ENCODE results near the gene SPI1.

Gene SPI1

DNA sequence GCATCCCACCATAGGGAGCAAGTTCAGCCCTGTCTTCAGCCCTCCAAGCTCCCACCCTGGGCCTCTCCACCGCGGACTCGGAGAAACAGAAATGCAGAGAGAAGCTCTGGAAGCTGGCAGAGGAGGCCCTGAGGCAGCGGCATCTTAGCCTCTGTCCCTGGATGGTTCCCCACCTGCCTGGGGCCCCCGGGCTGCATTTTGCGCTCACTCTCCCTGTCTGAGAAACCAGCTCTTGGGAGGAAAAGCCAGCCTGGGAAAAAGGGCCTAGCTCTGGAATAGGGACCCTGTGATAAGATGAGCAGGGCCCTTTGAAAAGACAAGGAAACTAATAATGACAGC, 12.0 kb upstream of the SPI1 start:
- no peak overlapping the region for H3K4me3 ChIP-seq (ENCODE audit: low read depth, low read length)
- TF ChIP-seq, protein P1, sequence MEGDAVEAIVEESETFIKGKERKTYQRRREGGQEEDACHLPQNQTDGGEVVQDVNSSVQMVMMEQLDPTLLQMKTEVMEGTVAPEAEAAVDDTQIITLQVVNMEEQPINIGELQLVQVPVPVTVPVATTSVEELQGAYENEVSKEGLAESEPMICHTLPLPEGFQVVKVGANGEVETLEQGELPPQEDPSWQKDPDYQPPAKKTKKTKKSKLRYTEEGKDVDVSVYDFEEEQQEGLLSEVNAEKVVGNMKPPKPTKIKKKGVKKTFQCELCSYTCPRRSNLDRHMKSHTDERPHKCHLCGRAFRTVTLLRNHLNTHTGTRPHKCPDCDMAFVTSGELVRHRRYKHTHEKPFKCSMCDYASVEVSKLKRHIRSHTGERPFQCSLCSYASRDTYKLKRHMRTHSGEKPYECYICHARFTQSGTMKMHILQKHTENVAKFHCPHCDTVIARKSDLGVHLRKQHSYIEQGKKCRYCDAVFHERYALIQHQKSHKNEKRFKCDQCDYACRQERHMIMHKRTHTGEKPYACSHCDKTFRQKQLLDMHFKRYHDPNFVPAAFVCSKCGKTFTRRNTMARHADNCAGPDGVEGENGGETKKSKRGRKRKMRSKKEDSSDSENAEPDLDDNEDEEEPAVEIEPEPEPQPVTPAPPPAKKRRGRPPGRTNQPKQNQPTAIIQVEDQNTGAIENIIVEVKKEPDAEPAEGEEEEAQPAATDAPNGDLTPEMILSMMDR (IDR thresholded peaks at IDR 0.05; ENCODE audit: borderline replicate concordance, insufficient read depth, low read depth, low read length), result no peak

DNA sequence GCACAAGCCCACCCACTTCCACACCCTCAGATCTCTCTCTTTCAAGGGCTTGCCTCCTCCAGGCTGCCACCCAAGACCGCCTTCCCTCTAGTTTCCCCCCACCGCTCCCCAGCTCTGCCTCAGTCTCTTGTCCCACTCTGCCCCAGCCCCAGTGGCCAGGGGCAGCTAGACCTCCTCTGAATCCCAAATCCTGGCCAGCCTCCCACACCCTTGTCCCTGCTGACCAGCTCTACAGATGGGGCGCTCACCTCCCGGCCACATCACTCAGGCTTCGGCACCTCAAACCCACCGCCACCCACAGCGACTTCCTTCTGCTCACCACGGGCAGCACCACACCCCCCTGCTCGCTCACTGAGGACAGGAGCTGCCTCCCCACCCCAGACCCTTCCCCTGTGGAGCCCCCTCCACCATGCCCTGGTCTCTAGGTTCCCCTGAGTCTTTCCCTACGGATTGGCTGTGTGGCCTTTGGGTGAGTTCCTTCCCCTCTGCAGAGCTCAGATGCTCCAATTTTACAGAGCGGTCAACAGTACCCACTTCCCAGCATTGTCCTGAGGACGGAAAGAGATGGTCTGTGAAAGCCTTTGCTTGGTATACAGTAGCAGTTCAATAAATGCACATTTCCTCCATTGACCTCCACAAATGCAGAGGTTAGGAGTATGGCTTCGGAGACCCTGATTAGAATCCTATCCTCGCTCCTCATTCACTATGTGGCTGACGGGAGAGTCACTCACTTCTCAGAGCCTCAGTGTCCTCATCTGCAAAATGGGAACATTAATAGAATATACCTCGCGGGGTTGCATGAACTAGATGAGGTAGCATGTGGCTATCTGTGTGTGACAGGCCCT, 11.5 kb upstream of the SPI1 start:
- TF ChIP-seq, protein P1 (IDR thresholded peaks at IDR 0.05; ENCODE audit: borderline replicate concordance, insufficient read depth, low read depth, low read length), result no peak
- H3K4me3 ChIP-seq (ENCODE audit: low read depth, low read length), result no peak overlapping the region

DNA sequence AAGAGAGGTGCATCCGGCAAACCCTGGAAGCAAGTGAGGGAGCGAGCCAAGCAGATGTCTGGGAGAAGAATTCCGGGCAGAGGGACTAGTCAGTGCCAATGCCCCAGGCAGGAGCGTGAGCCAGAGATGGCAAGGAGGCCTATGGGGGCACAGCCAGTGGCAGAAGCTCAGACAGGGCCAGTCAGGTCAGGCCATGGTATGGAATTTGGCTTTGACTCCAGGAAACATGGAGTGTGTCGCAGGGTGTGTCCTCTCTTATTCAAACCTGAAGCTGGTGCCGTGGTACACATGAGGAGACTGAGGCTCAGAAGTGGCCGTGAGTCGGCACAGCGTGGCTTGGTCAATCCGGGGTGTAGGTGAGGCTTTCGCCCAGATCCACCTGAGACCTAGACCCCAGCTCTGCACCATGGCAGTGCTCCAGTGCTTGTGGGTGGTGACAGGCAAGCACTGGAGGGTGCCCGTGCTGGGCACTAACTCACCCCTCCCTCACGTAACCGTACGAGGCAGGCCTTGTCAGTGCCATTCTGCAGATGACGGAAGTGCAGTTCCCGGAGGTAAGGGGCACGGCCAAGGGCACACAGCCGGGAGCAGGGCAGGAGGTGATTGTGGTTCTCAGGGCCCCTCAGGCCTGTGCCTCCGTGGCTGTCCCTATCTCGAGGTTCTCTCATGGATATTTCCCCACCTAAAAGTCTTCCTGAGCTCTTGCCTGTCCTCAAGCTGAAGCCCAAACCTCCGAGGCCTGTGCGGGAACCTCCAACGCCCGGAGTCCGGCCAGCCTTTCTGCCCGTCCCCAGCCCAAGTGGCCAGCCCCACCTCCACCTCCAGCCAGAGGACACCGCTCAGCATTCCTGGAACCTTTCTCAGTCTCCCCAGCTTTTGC, 10.6 kb upstream of the SPI1 start:
- TF ChIP-seq, protein P1 (IDR thresholded peaks at IDR 0.05; ENCODE audit: borderline replicate concordance, insufficient read depth, low read depth, low read length), result no peak
- no peak overlapping the region for H3K4me3 ChIP-seq (ENCODE audit: low read depth, low read length)

DNA sequence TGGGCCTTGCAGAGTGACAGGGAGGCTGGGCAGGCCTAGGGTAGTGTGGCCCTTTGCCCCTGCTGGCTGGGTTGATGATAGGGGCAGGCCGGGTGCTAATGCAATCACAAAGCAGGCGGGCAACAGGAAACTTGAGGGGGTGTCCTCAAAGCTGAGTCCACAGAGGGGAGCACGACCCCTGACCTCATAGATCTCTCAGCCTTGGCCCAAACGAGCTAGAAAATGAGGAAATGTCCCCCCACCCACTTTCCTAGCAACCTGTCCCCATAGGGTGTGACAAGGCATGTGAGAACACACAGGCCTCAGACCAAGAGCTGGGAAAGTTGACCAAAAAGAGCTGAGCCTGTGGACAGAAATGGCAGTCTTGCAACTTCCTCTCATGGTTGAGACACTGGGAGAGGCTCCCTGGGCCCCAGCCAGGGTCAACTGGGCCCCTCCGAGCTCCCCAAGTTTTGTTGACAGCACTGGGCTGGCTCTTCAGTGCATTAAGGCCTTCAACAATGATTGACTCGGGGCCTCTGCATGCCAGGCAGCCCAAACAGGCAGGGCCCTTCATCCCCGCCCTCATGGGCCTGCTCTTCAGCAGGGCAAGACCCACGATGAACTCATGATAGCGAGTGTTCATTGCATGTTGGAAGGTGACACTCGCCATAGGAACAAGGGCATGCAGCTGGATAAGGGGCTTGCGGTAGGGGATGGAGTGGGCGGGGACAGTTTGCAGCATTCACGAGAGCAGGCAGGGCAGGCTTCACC, 9.8 kb upstream of the SPI1 start:
- H3K4me3 ChIP-seq (ENCODE audit: low read depth, low read length), result no peak overlapping the region
- TF ChIP-seq, protein P1 (IDR thresholded peaks at IDR 0.05; ENCODE audit: borderline replicate concordance, insufficient read depth, low read depth, low read length), result no peak

DNA sequence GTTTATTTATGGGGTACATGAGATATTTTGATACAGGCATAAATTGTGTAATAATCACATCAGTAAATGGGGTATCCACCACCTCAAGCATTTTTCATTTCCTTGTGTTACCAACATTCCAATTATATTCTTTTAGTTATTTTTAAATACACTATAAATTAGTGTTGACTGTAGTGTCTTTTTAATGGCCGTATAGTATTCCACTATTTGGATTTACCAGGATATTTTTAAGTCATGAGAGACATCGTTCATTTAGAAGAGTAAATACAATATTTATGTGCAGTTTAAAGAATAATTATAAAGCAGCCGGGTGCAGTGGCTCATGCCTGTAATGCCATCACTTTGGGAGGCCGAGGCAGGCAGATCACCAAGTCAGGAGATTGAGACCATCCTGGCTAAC, 6.2 kb upstream of the SPI1 start:
- TF ChIP-seq, protein P1 (IDR thresholded peaks at IDR 0.05; ENCODE audit: borderline replicate concordance, insufficient read depth, low read depth, low read length), result no peak
- no peak overlapping the region for H3K4me3 ChIP-seq (ENCODE audit: low read depth, low read length)

DNA sequence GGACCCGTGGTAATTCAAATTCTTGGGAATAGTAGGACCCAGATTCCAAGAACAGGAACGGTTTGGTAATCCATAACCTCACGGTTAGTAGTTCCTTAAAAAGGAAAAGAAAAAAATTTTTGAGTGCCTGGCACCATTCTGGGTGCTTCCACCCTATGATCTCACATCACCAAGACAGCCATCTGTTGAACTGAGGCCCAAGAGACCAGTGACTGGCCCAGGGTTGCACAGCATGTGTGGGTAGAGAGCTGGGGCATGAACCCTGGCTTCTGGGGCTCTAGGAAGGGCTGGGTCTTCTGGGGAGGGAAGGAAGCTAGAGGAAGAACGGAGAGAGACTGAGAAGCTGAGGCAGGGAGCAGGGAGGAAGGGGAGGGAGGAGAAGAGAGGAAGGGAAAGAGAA, 4.7 kb upstream of the SPI1 start:
- TF ChIP-seq, protein P1 (IDR thresholded peaks at IDR 0.05; ENCODE audit: borderline replicate concordance, insufficient read depth, low read depth, low read length), result no peak
- H3K4me3 ChIP-seq (ENCODE audit: low read depth, low read length), result no peak overlapping the region

Data from GM12875 (cell line).